ENCODE data around the gene NUP85. TPM values are rescaled to one million over a fixed set of nuclear protein-coding genes. Genes with fewer than 3 reads are reported as not detected.
A peak's percentile ranks its signal among the peaks of the same experiment; 100 is the strongest.

NUP85 gene
- polyA plus RNA-seq, 1 donor from 2014 or later: 84.1 TPM

DNA sequence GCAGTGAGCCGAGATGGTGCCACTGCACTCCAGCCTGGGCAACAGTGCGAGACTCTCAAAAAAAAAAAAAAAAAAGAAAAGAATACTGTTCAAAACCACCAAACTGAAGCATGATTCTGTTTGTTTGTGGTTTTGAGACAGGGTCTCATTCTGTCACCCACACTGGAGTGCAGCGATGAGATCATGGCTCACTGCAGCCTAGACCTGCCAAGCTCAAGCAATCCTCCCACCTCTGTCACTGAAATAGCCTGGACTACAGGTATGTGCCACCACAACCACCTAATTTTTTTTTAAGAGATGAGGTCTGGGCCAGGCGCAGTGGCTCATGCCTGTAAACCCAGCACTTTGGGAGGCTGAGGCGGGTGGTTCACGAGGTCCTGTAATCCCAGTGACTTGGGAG is 27.0 kb upstream of the NUP85 start:
- H3K9me3 ChIP-seq (ENCODE audit: low read length): no peaks in the 10 kb centered on the region
- no peaks in the 10 kb centered on the region for H3K27me3 ChIP-seq (ENCODE audit: insufficient read depth, low read depth, low read length)
- no peak overlapping the region for H3K4me3 ChIP-seq (ENCODE audit: low read length)
- H2AFZ ChIP-seq (ENCODE audit: low read depth, low read length): no peak overlapping the region
- no peak overlapping the region for H3K4me2 ChIP-seq (ENCODE audit: low read length)
- peaks cover 2% of the 10 kb centered on the region for H4K20me1 ChIP-seq (ENCODE audit: insufficient read depth)
- no peaks in the 10 kb centered on the region for H3K9me2 ChIP-seq (ENCODE audit: insufficient read depth, low read length)
- no peaks in the 10 kb centered on the region for H3F3A ChIP-seq (ENCODE audit: insufficient read depth, low read length, poor library complexity, severe bottlenecking)
- no peaks in the 10 kb centered on the region for H3K36me3 ChIP-seq (ENCODE audit: insufficient read depth, low read length)
- no peak overlapping the region for H3K9ac ChIP-seq (ENCODE audit: low read length)
- H3K27ac ChIP-seq (ENCODE audit: low read length): no peak overlapping the region
- TF ChIP-seq CTCF (IDR thresholded peaks at IDR 0.05; ENCODE audit: poor library complexity, severe bottlenecking) (no peak), MXI1 (conservative IDR thresholded peaks at IDR 0.05; ENCODE audit: poor library complexity, severe bottlenecking) (no peak), POLR2AphosphoS5 (IDR thresholded peaks at IDR 0.05) (no peak), RAD21 (conservative IDR thresholded peaks at IDR 0.05) (no peak), SMC3 (conservative IDR thresholded peaks at IDR 0.05; ENCODE audit: poor library complexity) (no peak)
- H3K79me2 ChIP-seq (replicated peaks; ENCODE audit: insufficient read depth, low read length): peaks cover 74% of the 10 kb centered on the region

DNA sequence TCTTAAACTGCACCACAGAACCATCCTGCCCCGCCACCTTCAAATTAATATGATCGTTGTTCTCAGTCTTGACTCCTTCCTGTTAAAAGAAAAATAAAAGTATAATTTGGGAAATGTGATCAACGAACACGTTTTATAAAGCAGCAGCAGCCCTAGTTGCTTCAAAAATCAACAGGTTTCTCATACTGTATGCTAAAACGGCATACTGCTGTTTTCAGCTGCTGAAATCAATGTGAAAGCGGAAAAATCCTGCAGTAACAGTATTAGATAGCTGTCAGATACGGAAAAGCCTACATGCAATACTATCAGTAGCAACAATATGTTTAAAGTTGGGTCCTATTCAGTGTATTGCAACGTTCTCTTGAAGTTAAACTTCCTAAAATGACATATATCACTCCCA is 24.4 kb upstream of the NUP85 start:
- Histone ChIP-seq H3K9ac (ENCODE audit: low read length) (peak overlapping the region; percentile 87), H3K4me2 (ENCODE audit: low read length) (peak overlapping the region; percentile 94), H2AFZ (ENCODE audit: low read depth, low read length) (no peak overlapping the region), H4K20me1 (ENCODE audit: insufficient read depth) (no peaks in the 10 kb centered on the region), H3F3A (ENCODE audit: insufficient read depth, low read length, poor library complexity, severe bottlenecking) (no peaks in the 10 kb centered on the region), H3K27me3 (ENCODE audit: insufficient read depth, low read depth, low read length) (no peaks in the 10 kb centered on the region), H3K4me3 (ENCODE audit: low read length) (peak overlapping the region; percentile 97), H3K9me3 (ENCODE audit: low read length) (no peaks in the 10 kb centered on the region), H3K79me2 (replicated peaks; ENCODE audit: insufficient read depth, low read length) (peaks cover 58% of the 10 kb centered on the region), H3K27ac (ENCODE audit: low read length) (no peak overlapping the region), H3K36me3 (ENCODE audit: insufficient read depth, low read length) (no peaks in the 10 kb centered on the region), H3K9me2 (ENCODE audit: insufficient read depth, low read length) (no peaks in the 10 kb centered on the region)
- TF ChIP-seq CTCF (IDR thresholded peaks at IDR 0.05; ENCODE audit: poor library complexity, severe bottlenecking) (no peak), POLR2AphosphoS5 (IDR thresholded peaks at IDR 0.05) (no peak), SMC3 (conservative IDR thresholded peaks at IDR 0.05; ENCODE audit: poor library complexity) (no peak), TAF1 (IDR thresholded peaks at IDR 0.05; ENCODE audit: low read depth) (no peak)

DNA sequence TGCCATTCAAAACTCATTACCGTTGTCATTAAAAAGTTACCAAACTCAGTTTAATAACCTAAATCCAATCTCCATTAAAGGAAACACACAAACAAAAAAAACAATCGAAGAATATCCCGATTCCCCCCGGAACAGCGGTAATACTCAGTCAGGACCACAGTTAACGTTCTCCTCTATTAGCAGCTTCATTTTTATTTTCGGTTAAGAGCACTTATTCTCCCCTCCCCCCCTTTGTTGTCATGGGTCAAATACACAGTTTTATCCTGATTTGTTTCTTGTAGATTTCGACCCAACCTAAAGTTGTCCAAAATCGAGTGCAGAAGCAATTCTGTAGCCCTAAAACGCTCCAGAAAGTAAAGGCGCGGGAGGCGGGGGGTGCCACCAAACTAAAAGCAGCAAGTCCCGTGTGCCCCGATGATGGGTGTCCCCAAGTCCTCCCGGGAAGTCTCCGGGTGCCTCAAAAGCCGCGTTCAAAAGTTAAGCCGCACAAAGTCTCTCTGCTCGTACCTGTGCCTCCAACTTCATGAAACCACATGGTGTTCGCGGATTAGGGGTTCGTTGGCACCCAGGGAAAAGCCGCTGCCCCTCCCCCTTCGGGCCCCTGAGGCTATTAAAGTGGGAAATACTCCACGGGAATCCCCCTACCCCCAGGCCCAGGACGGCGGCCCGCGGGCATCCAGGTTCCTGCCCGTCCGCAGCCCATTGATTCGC is 23.7 kb upstream of the NUP85 start:
- Histone ChIP-seq H3K9me2 (ENCODE audit: insufficient read depth, low read length) (no peaks in the 10 kb centered on the region), H3K4me2 (ENCODE audit: low read length) (peak overlapping the region; percentile 94), H3K79me2 (replicated peaks; ENCODE audit: insufficient read depth, low read length) (peaks cover 51% of the 10 kb centered on the region), H3K9ac (ENCODE audit: low read length) (peak overlapping the region; percentile 87), H2AFZ (ENCODE audit: low read depth, low read length) (peak overlapping the region; percentile 8), H3K9me3 (ENCODE audit: low read length) (no peaks in the 10 kb centered on the region), H3K27me3 (ENCODE audit: insufficient read depth, low read depth, low read length) (no peaks in the 10 kb centered on the region), H4K20me1 (ENCODE audit: insufficient read depth) (no peaks in the 10 kb centered on the region), H3F3A (ENCODE audit: insufficient read depth, low read length, poor library complexity, severe bottlenecking) (no peaks in the 10 kb centered on the region), H3K36me3 (ENCODE audit: insufficient read depth, low read length) (no peaks in the 10 kb centered on the region), H3K27ac (ENCODE audit: low read length) (peak overlapping the region; percentile 99), H3K4me3 (ENCODE audit: low read length) (peak overlapping the region; percentile 97)
- TF ChIP-seq RAD21 (conservative IDR thresholded peaks at IDR 0.05): no peak
- TF ChIP-seq CTCF (IDR thresholded peaks at IDR 0.05; ENCODE audit: poor library complexity, severe bottlenecking): no peak
- no peak for TF ChIP-seq REST (IDR thresholded peaks at IDR 0.05; ENCODE audit: borderline replicate concordance)
- TF ChIP-seq EP300 (conservative IDR thresholded peaks at IDR 0.05; ENCODE audit: poor library complexity, severe bottlenecking): no peak
- TF ChIP-seq SMC3 (conservative IDR thresholded peaks at IDR 0.05; ENCODE audit: poor library complexity): no peak
- no peak for TF ChIP-seq EZH2 (IDR thresholded peaks at IDR 0.05; ENCODE audit: borderline replicate concordance, insufficient read depth, low read length, poor library complexity, severe bottlenecking)
